NCI-H1694 treated with DMSO at 0.1 percent for 48 hours (cell line): ENCODE results near the gene KCNC1.

Experiments used
- DNase-seq: peaks from one replicate; lab custom pipeline; 2025; lab: John Stamatoyannopoulos, UW

The KCNC1 gene

DNA sequence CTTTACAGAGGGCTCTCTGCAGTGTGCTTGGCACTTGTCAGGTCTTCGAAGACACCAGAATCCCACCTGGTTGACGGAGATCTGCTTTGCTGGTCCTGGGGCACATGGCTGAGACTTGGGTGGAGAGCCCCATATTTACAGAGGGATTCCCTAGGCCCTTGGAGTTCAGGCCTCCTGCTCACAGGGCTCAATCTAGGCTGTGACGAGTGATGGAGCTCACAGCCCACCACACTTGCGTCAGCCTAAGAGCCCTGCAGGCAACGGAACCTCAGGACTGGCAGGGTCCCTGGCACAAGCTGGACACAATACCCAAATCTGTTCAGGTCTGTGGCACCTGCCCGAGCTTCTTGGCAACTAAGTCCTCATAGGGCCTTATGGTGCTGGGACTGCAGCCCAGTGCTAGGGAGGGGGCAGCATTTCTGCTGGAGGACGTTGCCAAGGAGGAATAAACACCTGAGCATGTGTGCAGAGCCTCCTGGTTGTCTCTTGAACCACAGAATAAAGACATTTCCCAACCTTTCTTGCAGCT lies 59.1 kb downstream of the KCNC1 start:
- no peak for DNase-seq

DNA sequence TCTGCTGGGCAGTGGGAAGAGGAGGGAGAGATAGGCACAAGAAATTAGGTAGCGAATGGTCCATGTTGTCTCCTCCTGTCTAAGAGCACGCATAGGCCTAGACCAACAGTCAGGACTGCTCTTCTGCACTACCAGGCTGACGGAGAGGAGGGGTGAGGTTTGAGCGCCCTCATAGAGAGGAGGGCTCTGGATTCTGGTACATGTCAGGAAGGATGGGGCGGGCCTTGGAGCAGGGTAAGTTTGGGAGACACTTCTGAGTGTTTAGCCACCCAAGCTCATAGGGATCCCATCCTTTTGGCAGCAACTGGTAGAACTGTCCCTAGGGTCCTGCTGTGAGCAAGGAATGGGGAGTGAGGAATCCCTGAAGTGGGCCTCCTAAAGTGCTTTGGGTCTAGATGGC lies 60.4 kb downstream of the KCNC1 start:
- DNase-seq = no peak

- no peak for DNase-seq
These were observed 61.6 kb downstream of the KCNC1 start for GRCh38 chr11:17796154-17796553.

- no peak for DNase-seq
These were observed 63.7 kb downstream of the KCNC1 start for GRCh38 chr11:17798253-17798652.

GRCh38 chr11:17798716-17799115 lies 64.1 kb downstream of the KCNC1 start:
- DNase-seq = no peak

DNA sequence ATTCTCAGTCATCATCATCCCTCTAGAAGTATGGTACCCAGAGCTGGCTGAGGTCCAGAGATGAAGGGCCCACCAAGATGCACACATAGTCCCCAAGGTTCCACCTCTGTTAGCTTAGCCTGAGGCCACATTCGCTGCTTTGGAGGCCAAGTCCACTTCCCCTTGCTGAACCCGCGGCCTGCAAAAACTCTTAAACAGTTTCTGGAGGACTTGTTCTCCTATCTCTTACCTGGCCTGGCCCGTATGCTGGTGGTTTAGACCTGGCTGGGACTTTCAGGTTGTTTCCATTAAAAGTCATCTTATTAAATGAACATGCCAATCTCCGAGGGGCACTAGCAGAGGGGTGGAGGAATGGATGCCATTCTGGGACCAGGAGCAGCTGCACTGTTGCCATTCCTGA lies 64.6 kb downstream of the KCNC1 start:
- DNase-seq = no peak

- DNase-seq = no peak
These were observed 66.6 kb downstream of the KCNC1 start for GRCh38 chr11:17801166-17801565.

- no peak for DNase-seq
These were observed 67.9 kb downstream of the KCNC1 start for GRCh38 chr11:17802491-17802890.

GRCh38 chr11:17803754-17804334 lies 69.3 kb downstream of the KCNC1 start:
- no peak for DNase-seq

GRCh38 chr11:17805043-17805442 lies 70.5 kb downstream of the KCNC1 start:
- no peak for DNase-seq

DNA sequence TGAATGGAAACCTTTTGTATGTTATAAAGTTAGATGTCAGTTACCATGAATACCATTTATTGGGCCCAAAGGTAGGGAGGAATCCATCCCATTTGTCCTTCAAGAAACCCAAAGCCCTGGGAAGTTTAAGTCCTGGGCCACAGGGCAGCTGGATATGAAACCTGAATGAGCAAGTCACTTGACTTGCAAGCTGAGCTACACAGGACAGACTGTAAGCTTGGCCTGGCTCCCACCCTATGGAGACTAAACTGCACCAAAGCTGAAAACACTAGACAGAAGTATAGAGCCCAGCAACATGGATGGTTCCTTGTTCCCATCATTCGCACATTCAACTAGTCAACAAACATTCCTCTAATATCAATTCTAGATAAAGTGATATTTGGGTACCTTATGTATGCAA lies 71.3 kb downstream of the KCNC1 start:
- DNase-seq = no peak

DNA sequence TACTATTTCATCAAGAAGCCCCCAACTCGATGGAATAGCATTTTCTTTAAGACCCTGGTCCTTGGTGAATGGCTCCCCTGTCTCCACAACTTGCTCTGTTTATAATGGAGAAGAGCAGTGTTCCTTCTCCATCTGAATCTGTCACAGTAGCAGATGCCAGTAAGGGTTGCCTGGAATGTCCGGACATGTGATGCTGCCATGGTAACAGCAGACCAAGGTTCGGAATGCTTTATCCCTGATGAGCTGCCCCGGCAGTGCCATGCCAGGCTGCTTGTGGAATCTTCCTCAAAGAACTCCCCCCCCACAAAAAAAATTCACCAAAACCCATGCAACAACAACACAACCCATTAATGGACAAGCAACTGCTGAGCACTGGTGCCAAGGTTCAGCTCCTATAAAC lies 72.5 kb downstream of the KCNC1 start:
- DNase-seq = no peak

DNA sequence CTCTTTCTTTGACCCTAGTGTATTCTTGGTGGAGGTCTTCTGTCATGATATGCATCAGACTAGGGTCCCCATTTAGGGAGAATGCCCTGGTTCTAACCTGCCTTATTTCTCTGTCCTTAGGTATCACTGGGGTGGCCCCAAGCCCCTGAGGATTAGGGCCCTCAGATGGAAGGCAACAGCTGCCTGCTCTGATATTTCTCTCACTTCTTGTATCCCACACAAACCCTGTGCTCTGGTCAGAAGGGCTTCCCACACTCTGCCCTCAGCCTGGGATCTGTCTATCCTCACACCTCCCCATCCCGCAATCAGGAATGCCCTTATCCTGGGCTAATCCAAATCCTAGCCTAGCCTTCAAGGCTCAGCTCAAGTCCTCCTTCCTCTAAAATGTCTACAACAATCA lies 75.5 kb downstream of the KCNC1 start:
- no peak for DNase-seq

DNA sequence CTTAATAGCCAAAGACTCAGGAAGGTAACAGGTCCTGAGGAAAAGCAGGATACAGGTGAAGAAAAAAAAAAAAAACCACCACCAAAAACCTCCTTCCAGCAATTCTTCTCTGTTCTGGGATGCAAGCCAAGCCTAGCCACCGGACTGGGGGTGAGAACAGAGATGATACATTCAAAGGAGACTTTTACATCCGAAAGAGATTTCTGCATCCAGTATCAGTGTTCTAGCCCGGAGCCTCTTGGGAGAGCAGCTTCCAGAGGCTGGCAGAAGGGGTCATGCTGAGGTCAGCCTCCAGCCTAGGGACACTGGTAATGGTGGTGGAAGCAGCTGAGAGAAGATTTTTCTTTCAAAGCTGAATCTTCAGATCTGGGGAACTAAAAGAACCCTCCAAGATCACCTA lies 76.2 kb downstream of the KCNC1 start:
- DNase-seq = no peak

- DNase-seq = no peak
These were observed 76.8 kb downstream of the KCNC1 start for GRCh38 chr11:17811352-17811751.

DNA sequence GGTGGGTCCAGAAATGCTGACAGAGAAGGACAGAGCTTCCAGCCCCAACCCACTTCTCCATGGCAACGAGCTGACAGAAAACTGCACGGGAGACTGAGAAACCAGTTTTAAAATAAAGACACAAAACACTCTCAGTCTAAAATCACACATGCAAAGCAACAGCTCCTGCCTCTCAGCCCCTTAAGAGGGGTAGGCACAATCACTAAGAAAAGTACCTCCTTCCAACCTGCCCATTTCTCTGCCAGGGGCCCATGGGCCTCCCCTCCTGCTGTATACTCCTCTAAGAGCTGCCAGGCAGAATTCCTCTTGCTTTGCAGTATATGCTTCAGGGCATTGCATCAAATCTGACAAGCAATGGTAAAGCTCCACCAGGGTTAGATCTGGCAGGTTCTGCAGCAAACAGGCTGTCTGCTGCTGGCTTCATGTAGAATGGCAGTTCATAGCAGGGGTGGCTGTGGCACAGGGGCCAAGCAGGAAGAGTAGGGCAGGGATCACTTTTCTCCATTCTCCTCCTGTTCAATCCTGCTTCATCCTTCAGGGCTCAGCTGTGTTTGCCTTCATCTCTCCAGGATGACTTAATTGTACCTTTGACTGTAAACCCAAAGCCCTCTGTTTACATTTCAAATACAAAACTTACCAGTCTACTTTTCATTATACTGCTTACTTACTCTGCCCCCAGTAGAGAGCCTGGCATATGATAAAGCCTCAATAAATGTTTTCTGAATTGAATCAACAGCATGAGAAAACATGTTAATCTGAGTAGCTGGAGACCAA lies 77.7 kb downstream of the KCNC1 start:
- no peak for DNase-seq

- DNase-seq = no peak
These were observed 78.2 kb downstream of the KCNC1 start for GRCh38 chr11:17812865-17813187.

- no peak for DNase-seq
These were observed 78.9 kb downstream of the KCNC1 start for GRCh38 chr11:17813391-17814059.

DNA sequence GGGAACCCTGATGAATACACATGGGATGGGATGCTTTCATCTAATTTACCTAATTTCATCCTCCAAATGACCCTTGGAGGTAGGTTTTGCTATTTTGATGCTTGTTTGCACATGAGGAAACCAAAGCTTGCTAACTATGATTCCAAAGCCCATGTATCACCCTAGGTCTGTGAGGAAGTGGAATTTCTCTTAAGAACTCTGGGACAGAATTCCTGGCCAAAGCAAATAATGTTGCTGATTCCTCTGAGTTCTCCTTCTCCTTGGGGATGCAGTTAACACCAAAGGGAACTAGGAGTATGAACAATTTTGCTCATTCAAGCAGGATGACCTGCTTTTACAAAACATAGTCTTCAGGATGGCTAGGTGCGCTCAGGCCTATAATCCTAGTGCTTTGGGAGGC lies 80.0 kb downstream of the KCNC1 start:
- no peak for DNase-seq

DNA sequence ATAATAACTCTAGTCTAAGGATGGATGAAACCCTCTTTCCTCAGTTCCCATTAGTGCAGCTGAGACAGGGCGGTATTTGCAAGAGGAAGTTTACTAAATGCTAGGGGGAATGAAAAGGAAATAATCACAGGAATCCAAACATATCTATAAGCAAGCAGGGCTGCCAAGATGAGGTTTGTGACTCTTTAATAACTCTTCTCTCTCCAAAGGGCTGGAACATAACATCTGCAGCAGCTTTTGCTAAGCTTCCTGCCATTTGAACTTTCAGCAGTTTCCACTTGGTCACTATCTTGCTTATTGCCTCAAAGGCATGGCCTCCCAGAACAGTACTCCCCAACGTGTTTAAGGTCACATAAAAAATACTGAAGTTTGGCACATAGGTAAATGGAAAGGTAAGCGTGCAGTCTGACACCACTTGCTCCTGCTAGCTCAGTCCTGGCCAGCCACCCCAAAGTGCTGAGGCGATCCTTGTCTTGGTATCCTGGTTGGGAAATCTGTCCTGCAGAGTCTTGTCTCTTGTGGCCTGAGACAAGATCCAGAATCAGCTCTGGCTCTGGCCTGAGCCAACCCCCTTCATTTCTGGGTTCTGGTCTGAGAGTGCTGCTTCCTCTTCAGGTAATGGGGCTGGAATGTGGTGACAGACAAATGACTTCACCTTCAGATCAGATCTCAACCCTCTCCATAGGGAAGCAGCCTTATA lies 81.8 kb downstream of the KCNC1 start:
- no peak for DNase-seq

- DNase-seq = no peak
These were observed 87.2 kb downstream of the KCNC1 start for GRCh38 chr11:17821648-17822400.

DNA sequence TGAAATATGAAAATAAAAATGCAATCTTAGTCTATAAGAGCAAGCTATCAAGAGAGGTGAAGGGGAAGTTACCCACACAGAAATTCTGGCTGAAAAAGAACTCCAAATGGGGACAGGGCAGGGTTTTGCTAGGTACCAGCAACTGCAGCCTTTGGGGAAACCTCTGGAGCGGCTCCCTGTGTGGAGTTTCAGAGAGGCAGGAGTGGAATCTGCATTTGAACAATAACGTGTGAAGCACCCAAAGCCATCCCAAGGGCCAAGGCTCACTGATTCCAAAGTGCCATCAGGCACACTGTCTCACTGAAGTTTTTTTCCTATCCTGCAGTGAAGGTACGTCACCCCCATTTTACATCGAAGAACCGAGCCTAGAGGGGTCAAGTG lies 87.8 kb downstream of the KCNC1 start:
- no peak for DNase-seq
